Measurements from ENCODE around the gene METTL17.

GRCh38 chr14:20973501-20973900 lies 16.3 kb upstream of the METTL17 start:
- no peak for TF ChIP-seq CTCF (IDR thresholded peaks at IDR 0.05)
- TF ChIP-seq POLR2A (IDR thresholded peaks at IDR 0.05), result no peak
